Measurements from ENCODE around the gene SUDS3.
A peak's percentile ranks its signal among the peaks of the same experiment; 100 is the strongest.
"Not testable (repeated sequence)": the region's sequence is repeated elsewhere in the genome, so short reads cannot be mapped to it uniquely, and the experiment has no call there.

The SUDS3 gene

GRCh38 chr12:118376089-118377020 is at the start of gene SUDS3:
SUDS3 (plus strand) TSS chr12:118376555; CDS start chr12:118376692, 137 bp downstream.
- DNase-seq (ENCODE audit: low spot score), result peak; percentile 92

- no peak for DNase-seq (ENCODE audit: low spot score)
Measured at GRCh38 chr12:118326991-118327390, 49.4 kb upstream of the SUDS3 start.

- no peak for DNase-seq (ENCODE audit: low spot score)
Measured at GRCh38 chr12:118327391-118327790, 49.0 kb upstream of the SUDS3 start.

GRCh38 chr12:118328486-118329330 is 47.6 kb upstream of the SUDS3 start:
- no peak for DNase-seq (ENCODE audit: low spot score)

GRCh38 chr12:118330421-118331018 is 45.8 kb upstream of the SUDS3 start:
- DNase-seq (ENCODE audit: low spot score), result peak; percentile 74

GRCh38 chr12:118332511-118332910 is 43.8 kb upstream of the SUDS3 start:
- DNase-seq (ENCODE audit: low spot score), result no peak

- no peak for DNase-seq (ENCODE audit: low spot score)
Measured at GRCh38 chr12:118334241-118334640, 42.1 kb upstream of the SUDS3 start.

GRCh38 chr12:118334939-118335567 is 41.3 kb upstream of the SUDS3 start:
- DNase-seq (ENCODE audit: low spot score), result no peak

GRCh38 chr12:118336123-118336522 is 40.2 kb upstream of the SUDS3 start:
- no peak for DNase-seq (ENCODE audit: low spot score)

- no peak for DNase-seq (ENCODE audit: low spot score)
Measured at GRCh38 chr12:118337194-118337838, 39.0 kb upstream of the SUDS3 start.

- no peak for DNase-seq (ENCODE audit: low spot score)
Measured at GRCh38 chr12:118342090-118342489, 34.3 kb upstream of the SUDS3 start.

- DNase-seq (ENCODE audit: low spot score), result no peak
Measured at GRCh38 chr12:118344829-118345228, 31.5 kb upstream of the SUDS3 start.

GRCh38 chr12:118345355-118345754 is 31.0 kb upstream of the SUDS3 start:
- DNase-seq (ENCODE audit: low spot score), result peak; percentile 50

- no peak for DNase-seq (ENCODE audit: low spot score)
Measured at GRCh38 chr12:118346895-118347294, 29.5 kb upstream of the SUDS3 start.

- no peak for DNase-seq (ENCODE audit: low spot score)
Measured at GRCh38 chr12:118347916-118348315, 28.4 kb upstream of the SUDS3 start.

- DNase-seq (ENCODE audit: low spot score), result no peak
Measured at GRCh38 chr12:118350908-118351559, 25.3 kb upstream of the SUDS3 start.

- DNase-seq (ENCODE audit: low spot score), result no peak
Measured at GRCh38 chr12:118353721-118354120, 22.6 kb upstream of the SUDS3 start.

GRCh38 chr12:118354503-118354902 is 21.9 kb upstream of the SUDS3 start:
- DNase-seq (ENCODE audit: low spot score), result not testable (repeated sequence)

GRCh38 chr12:118354903-118355302 is 21.5 kb upstream of the SUDS3 start:
- no peak for DNase-seq (ENCODE audit: low spot score)

- no peak for DNase-seq (ENCODE audit: low spot score)
Measured at GRCh38 chr12:118355843-118356242, 20.5 kb upstream of the SUDS3 start.

- no peak for DNase-seq (ENCODE audit: low spot score)
Measured at GRCh38 chr12:118356809-118357256, 19.5 kb upstream of the SUDS3 start.
